ENCODE measurements around the gene LAMA5. TPM values are rescaled to one million over a fixed set of nuclear protein-coding genes. Genes with fewer than 3 reads are reported as not detected.

The LAMA5 gene
- polyA plus RNA-seq, 2 of the 4 experiments (the other 2 are of a cell fraction), result 20.4 to 196 TPM

DNA sequence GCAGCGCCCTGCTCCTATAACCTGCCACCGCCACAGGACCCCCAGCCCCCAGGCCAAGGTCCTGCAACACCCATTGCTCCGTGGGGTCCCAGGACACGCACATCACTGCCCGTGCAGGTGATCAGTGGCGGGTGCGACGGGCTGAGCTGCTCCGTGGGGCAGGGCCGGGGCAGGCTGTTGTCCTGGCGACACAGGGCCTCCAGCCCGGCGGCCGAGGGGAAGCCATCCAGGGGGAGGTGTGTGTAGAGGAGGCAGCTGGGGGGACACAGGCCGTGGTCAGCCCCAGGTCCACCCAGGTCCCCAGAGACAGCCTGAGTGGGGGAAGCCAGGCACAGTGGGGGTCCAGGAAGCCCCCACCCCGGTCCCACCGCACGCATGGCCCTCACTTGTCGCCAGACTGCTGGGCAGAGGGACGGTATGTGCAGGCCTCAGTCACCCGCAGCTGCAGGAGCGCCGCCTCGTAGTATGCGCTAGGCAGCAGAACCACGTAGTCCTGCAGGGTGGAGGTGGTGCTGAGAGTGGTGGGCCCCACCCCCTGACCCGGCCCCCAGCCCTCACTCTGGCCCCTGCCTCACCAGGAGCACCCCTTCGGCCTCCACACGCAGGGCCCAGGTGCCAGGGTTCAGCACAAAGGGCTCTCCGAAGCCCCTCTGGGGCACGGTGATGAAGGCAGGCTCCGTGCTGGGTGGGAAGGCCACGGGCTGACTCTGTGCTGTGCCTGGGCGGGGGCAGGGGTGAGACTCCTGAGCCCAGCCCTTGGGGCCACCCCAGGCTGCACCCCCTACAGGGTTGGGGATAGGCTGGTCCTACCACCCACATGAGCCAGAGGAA is 33.9 kb downstream of the LAMA5 start:
- TF ChIP-seq NPAS2 (CRISPR knock-in tag; IDR thresholded peaks at IDR 0.05; ENCODE audit: borderline replicate concordance), result no peak
- TF ChIP-seq HOXB5 (CRISPR knock-in tag; IDR thresholded peaks at IDR 0.05), result no peak
- no peak for TF ChIP-seq NR3C1 (IDR thresholded peaks at IDR 0.05)
- TF ChIP-seq CHD2 (IDR thresholded peaks at IDR 0.05; ENCODE audit: low read length, partially characterized antibody), result no peak
- no peak for TF ChIP-seq POLR2A (IDR thresholded peaks at IDR 0.05; ENCODE audit: low read length)
- TF ChIP-seq MAFK (IDR thresholded peaks at IDR 0.05; ENCODE audit: partially characterized antibody), result no peak
- TF ChIP-seq, protein P1, sequence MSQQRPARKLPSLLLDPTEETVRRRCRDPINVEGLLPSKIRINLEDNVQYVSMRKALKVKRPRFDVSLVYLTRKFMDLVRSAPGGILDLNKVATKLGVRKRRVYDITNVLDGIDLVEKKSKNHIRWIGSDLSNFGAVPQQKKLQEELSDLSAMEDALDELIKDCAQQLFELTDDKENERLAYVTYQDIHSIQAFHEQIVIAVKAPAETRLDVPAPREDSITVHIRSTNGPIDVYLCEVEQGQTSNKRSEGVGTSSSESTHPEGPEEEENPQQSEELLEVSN (IDR thresholded peaks at IDR 0.05; ENCODE audit: borderline replicate concordance, low read depth), result no peak
- TF ChIP-seq CBX2 (IDR thresholded peaks at IDR 0.05; ENCODE audit: borderline replicate concordance, low read depth), result no peak
- no peak for TF ChIP-seq SMC3 (IDR thresholded peaks at IDR 0.05)
- TF ChIP-seq ZFP36 (IDR thresholded peaks at IDR 0.05; ENCODE audit: borderline replicate concordance, partially characterized antibody), result no peak
- TF ChIP-seq RARB (CRISPR knock-in tag; IDR thresholded peaks at IDR 0.05), result no peak
- TF ChIP-seq, protein P2, sequence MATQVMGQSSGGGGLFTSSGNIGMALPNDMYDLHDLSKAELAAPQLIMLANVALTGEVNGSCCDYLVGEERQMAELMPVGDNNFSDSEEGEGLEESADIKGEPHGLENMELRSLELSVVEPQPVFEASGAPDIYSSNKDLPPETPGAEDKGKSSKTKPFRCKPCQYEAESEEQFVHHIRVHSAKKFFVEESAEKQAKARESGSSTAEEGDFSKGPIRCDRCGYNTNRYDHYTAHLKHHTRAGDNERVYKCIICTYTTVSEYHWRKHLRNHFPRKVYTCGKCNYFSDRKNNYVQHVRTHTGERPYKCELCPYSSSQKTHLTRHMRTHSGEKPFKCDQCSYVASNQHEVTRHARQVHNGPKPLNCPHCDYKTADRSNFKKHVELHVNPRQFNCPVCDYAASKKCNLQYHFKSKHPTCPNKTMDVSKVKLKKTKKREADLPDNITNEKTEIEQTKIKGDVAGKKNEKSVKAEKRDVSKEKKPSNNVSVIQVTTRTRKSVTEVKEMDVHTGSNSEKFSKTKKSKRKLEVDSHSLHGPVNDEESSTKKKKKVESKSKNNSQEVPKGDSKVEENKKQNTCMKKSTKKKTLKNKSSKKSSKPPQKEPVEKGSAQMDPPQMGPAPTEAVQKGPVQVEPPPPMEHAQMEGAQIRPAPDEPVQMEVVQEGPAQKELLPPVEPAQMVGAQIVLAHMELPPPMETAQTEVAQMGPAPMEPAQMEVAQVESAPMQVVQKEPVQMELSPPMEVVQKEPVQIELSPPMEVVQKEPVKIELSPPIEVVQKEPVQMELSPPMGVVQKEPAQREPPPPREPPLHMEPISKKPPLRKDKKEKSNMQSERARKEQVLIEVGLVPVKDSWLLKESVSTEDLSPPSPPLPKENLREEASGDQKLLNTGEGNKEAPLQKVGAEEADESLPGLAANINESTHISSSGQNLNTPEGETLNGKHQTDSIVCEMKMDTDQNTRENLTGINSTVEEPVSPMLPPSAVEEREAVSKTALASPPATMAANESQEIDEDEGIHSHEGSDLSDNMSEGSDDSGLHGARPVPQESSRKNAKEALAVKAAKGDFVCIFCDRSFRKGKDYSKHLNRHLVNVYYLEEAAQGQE (IDR thresholded peaks at IDR 0.05), result no peak
- no peak for TF ChIP-seq TP53 (CRISPR knock-in tag; IDR thresholded peaks at IDR 0.05)
- TF ChIP-seq EHMT2 (IDR thresholded peaks at IDR 0.05; ENCODE audit: low read depth), result no peak
- no peak for TF ChIP-seq PHF8 (IDR thresholded peaks at IDR 0.05; ENCODE audit: borderline replicate concordance, low read depth)
- TF ChIP-seq, protein P3, sequence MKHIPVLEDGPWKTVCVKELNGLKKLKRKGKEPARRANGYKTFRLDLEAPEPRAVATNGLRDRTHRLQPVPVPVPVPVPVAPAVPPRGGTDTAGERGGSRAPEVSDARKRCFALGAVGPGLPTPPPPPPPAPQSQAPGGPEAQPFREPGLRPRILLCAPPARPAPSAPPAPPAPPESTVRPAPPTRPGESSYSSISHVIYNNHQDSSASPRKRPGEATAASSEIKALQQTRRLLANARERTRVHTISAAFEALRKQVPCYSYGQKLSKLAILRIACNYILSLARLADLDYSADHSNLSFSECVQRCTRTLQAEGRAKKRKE (CRISPR knock-in tag; IDR thresholded peaks at IDR 0.05; ENCODE audit: low read depth), result no peak
- TF ChIP-seq, protein P4, sequence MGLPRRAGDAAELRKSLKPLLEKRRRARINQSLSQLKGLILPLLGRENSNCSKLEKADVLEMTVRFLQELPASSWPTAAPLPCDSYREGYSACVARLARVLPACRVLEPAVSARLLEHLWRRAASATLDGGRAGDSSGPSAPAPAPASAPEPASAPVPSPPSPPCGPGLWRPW (IDR thresholded peaks at IDR 0.05), result no peak
- TF ChIP-seq FOXS1 (CRISPR knock-in tag; IDR thresholded peaks at IDR 0.05), result no peak
- TF ChIP-seq EHF (CRISPR knock-in tag; IDR thresholded peaks at IDR 0.05), result no peak
- TF ChIP-seq ZNF302 (CRISPR knock-in tag; IDR thresholded peaks at IDR 0.05), result no peak
- ChIA-PET CTCF (interaction anchor here (1.0 kb wide), 1 partner anchor 43 kb away, joined by 4 read pairs; no protein-coding TSS in a partner anchor), POLR2A (no interaction called here)
- peak in 1 of 2 experiments; percentile 6; a peak in 3 of 6 replicates for ATAC-seq
- H3K27ac ChIP-seq, result no peak overlapping the region
- no peak overlapping the region for H3K4me3 ChIP-seq
- H3K4me2 ChIP-seq, result no peak overlapping the region
- 98% methylated on average over 17 of the region's 34 CpGs for WGBS (ENCODE audit: missing lambda C conversion rate)
- no peak for DNase-seq (ENCODE audit: low read depth in 1 of 2, low spot score in 1 of 2)
- no peaks in the 10 kb centered on the region for H3K9me3 ChIP-seq
- no peaks in the 10 kb centered on the region; the same call in 2 of the 3 replicates for H3K4me1 ChIP-seq
- FAIRE-seq, result no peak

DNA sequence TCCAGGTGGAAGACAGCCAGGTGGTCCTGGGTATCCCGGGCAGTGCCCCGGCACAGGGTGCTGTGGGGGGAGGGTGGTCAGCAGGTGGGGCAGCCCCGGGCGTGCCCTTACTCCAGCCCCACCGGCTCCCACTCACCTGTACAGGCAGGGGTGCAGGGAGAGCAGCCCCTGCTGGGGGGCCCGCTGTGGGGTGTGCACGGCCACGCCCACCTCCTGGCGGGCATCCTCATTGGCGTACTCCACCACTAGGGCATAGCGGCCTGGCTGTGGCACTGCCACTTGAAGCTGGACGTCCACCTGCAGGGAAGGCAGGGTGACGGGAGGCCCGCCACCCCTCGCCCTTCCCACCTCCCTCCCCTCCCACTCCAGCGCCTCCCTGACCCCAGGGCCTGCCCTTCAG is 34.7 kb downstream of the LAMA5 start:
- FAIRE-seq, result no peak
- Histone ChIP-seq H3K4me3 (no peak overlapping the region), H3K4me2 (no peak overlapping the region), H3K4me1 (no peaks in the 10 kb centered on the region; the same call in 2 of the 3 replicates), H3K27ac (no peak overlapping the region), H3K9me3 (no peaks in the 10 kb centered on the region)
- WGBS (ENCODE audit: missing lambda C conversion rate), result 80% methylated on average over 3 of the region's 16 CpGs
- ChIA-PET POLR2A (no interaction called here), CTCF (no interaction called here)
- DNase-seq (ENCODE audit: low read depth in 1 of 2, low spot score in 1 of 2), result no peak
- no peak for ATAC-seq
- TF ChIP-seq, protein P4 (IDR thresholded peaks at IDR 0.05), result no peak
- TF ChIP-seq NPAS2 (CRISPR knock-in tag; IDR thresholded peaks at IDR 0.05; ENCODE audit: borderline replicate concordance) (no peak), CHD4 (IDR thresholded peaks at IDR 0.05; ENCODE audit: borderline replicate concordance) (no peak), ZFP36 (IDR thresholded peaks at IDR 0.05; ENCODE audit: borderline replicate concordance, partially characterized antibody) (no peak), EP300 (IDR thresholded peaks at IDR 0.05) (no peak), CBX2 (IDR thresholded peaks at IDR 0.05; ENCODE audit: borderline replicate concordance, low read depth) (no peak), RNF2 (IDR thresholded peaks at IDR 0.05; ENCODE audit: borderline replicate concordance, low read depth) (no peak), CHD2 (IDR thresholded peaks at IDR 0.05; ENCODE audit: low read length, partially characterized antibody) (no peak)
- TF ChIP-seq, protein P1 (IDR thresholded peaks at IDR 0.05; ENCODE audit: borderline replicate concordance, low read depth), result no peak
- TF ChIP-seq, protein P5, sequence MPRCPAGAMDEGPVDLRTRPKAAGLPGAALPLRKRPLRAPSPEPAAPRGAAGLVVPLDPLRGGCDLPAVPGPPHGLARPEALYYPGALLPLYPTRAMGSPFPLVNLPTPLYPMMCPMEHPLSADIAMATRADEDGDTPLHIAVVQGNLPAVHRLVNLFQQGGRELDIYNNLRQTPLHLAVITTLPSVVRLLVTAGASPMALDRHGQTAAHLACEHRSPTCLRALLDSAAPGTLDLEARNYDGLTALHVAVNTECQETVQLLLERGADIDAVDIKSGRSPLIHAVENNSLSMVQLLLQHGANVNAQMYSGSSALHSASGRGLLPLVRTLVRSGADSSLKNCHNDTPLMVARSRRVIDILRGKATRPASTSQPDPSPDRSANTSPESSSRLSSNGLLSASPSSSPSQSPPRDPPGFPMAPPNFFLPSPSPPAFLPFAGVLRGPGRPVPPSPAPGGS (IDR thresholded peaks at IDR 0.05), result no peak

Measured in A549 (cell line).